WTC11 (cell line): ENCODE measurements around the gene ASTN2.

ENCODE experiments used
- AFF4 ChIP-seq: sonication (generic); formaldehyde crosslinking; IDR thresholded peaks from 2 replicates; pipeline ENCODE4 v1.8.1; 2023; ENCODE audit warnings: mild to moderate bottlenecking, missing genetic modification reagents, borderline replicate concordance
- CBFB ChIP-seq: sonication (generic); formaldehyde crosslinking; IDR thresholded peaks from 2 replicates; pipeline ENCODE4 v1.8.1; 2022; ENCODE audit warnings: mild to moderate bottlenecking, low read depth, missing genetic modification reagents
- CTCF ChIP-seq: fragments of 200-600 bp; IDR thresholded peaks from 2 replicates; pipeline ENCODE4 v1.8.0; 2022; ENCODE audit warnings: antibody characterized with exemption
- GABPB1 ChIP-seq: sonication (generic); formaldehyde crosslinking; IDR thresholded peaks from 2 replicates; pipeline ENCODE4 v1.8.1; 2023; ENCODE audit warnings: mild to moderate bottlenecking, missing genetic modification reagents
- MXD4 ChIP-seq: fragments of 250-450 bp; sonication (Bioruptor Pico); IDR thresholded peaks from 2 replicates; pipeline ENCODE4 v1.8.0; 2021; ENCODE audit warnings: mild to moderate bottlenecking, moderate library complexity, borderline replicate concordance
- NFE2L1 ChIP-seq: sonication (generic); formaldehyde crosslinking; IDR thresholded peaks from 2 replicates; pipeline ENCODE4 v1.8.1; 2023; ENCODE audit warnings: missing genetic modification reagents
- USF1 ChIP-seq: sonication (generic); formaldehyde crosslinking; IDR thresholded peaks from 2 replicates; pipeline ENCODE4 v1.8.0; 2022; ENCODE audit warnings: mild to moderate bottlenecking, missing genetic modification reagents
- ZNF138 ChIP-seq: sonication (generic); formaldehyde crosslinking; conservative IDR thresholded peaks from 2 replicates; pipeline ENCODE4 v1.8.1; 2022; ENCODE audit warnings: mild to moderate bottlenecking, moderate library complexity, missing genetic modification reagents

- TF ChIP-seq CBFB (CRISPR knock-in tag) (no peak), CTCF (no peak), AFF4 (CRISPR knock-in tag) (no peak), GABPB1 (CRISPR knock-in tag) (no peak), NFE2L1 (CRISPR knock-in tag) (no peak), USF1 (no peak), ZNF138 (CRISPR knock-in tag) (no peak), MXD4 (CRISPR knock-in tag) (no peak)
Measured at GRCh38 chr9:116435706-116436105, 979.2 kb downstream of the ASTN2 start.
